NT2/D1 (cell line): ENCODE measurements around the gene VEZT.

ENCODE experiments used
- SUZ12 ChIP-seq: IDR thresholded peaks from 2 replicates; pipeline ENCODE4 v1.6.1; 2011; ENCODE audit not compliant: insufficient read length, insufficient read depth; ENCODE audit errors: extremely low read depth
- ZNF274 ChIP-seq: IDR thresholded peaks from 2 replicates; pipeline ENCODE4 v1.6.1; 2011; ENCODE audit warnings: mild to moderate bottlenecking, low read depth, low read length

- no peak for TF ChIP-seq ZNF274
- TF ChIP-seq SUZ12: no peak
Observed at GRCh38 chr12:95207407-95207806, 10.2 kb upstream of the VEZT start.
